Nephron progenitor cell (in vitro differentiated cells): ENCODE measurements around the gene HYAL4.
"Not testable (repeated sequence)": the region's sequence is repeated elsewhere in the genome, so short reads cannot be mapped to it uniquely, and the experiment has no call there.

Experiments used
- DNase-seq: peaks from one replicate; pipeline ENCODE4 v3.0.0; 2021
- H3K27ac Mint-ChIP-seq: 2 replicates; pipeline ENCODE4 v1.8.0; 2021; ENCODE audit warnings: mild to moderate bottlenecking, moderate library complexity, mixed read lengths
- H3K27me3 Mint-ChIP-seq: 2 replicates; pipeline ENCODE4 v1.8.0; 2021; ENCODE audit warnings: mild to moderate bottlenecking, low read depth, mixed read lengths; ENCODE audit not compliant: poor library complexity
- H3K36me3 Mint-ChIP-seq: 2 replicates; pipeline ENCODE4 v1.8.0; 2021; ENCODE audit warnings: low read depth, mixed read lengths
- H3K4me1 Mint-ChIP-seq: 2 replicates; pipeline ENCODE4 v1.8.0; 2021; ENCODE audit warnings: mixed read lengths
- H3K4me3 Mint-ChIP-seq: 2 replicates; pipeline ENCODE4 v1.8.0; 2021; ENCODE audit warnings: mild to moderate bottlenecking, moderate library complexity, mixed read lengths
- H3K9me3 Mint-ChIP-seq: 2 replicates; pipeline ENCODE4 v1.8.0; 2021; ENCODE audit warnings: mild to moderate bottlenecking, moderate library complexity, mixed read lengths
- CTCF ChIP-seq: fragments of 200-600 bp; sonication (generic); IDR thresholded peaks from 2 replicates; pipeline ENCODE4 v1.5.0; 2021; ENCODE audit warnings: antibody characterized with exemption

HYAL4 gene

DNA sequence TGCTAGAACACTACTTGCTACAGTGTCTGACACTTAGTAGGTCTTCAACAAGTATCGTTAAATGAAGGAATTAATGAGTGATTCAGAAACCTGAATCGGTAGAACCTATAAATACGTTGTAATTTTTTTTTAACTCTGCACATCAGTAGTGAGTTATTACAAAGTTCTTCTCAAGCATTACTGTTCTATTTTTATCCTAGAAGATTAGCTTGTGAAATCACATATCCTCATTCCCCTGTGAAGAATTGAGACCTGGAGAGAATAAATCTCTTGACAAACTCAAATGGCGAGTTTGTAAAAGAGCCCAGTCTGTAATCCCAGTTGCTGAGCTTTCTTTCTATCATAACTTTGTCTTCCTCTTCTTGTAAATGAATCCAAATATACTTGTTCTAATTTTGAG is 34.7 kb downstream of the HYAL4 start:
- Mint-ChIP-seq H3K9me3 (no peaks in the 10 kb centered on the region), H3K36me3 (no peaks in the 10 kb centered on the region), H3K4me3 (no peak overlapping the region), H3K27me3 (no peaks in the 10 kb centered on the region), H3K27ac (no peak overlapping the region), H3K4me1 (peaks cover under 1% of the 10 kb centered on the region)
- no peak for DNase-seq
- no peak for TF ChIP-seq CTCF

DNA sequence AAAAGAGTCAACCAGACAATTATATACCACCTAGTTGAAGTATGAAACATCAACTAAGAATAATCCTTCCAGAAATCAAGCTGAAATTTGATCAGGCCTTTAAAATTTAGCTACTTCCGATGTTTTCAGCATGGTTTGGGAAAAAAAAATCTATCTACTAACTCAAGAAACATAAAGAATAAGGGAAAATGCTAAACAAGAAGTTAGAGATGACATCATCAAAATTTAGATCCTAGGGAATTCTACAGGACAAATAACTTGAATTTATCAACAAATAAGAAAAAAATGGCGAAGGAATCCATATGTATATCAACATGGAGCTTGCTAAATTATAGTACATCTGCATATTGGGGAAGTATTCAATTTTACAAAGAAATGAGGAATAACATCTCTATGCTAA is 36.3 kb downstream of the HYAL4 start:
- H3K9me3 Mint-ChIP-seq = peaks cover 5% of the 10 kb centered on the region
- no peak overlapping the region for H3K27ac Mint-ChIP-seq
- peaks cover 4% of the 10 kb centered on the region for H3K4me1 Mint-ChIP-seq
- H3K36me3 Mint-ChIP-seq = no peaks in the 10 kb centered on the region
- H3K4me3 Mint-ChIP-seq = no peak overlapping the region
- no peaks in the 10 kb centered on the region for H3K27me3 Mint-ChIP-seq
- no peak for TF ChIP-seq CTCF
- no peak for DNase-seq

GRCh38 chr7:123883154-123883553 is 38.2 kb downstream of the HYAL4 start:
- H3K36me3 Mint-ChIP-seq = no peaks in the 10 kb centered on the region
- peaks cover 4% of the 10 kb centered on the region for H3K4me1 Mint-ChIP-seq
- peaks cover 8% of the 10 kb centered on the region for H3K9me3 Mint-ChIP-seq

GRCh38 chr7:123888192-123888591 is 43.2 kb downstream of the HYAL4 start:
- peaks cover 15% of the 10 kb centered on the region for H3K9me3 Mint-ChIP-seq
- H3K36me3 Mint-ChIP-seq = no peaks in the 10 kb centered on the region
- DNase-seq = no peak
- no peaks in the 10 kb centered on the region for H3K27me3 Mint-ChIP-seq
- peaks cover 4% of the 10 kb centered on the region for H3K4me1 Mint-ChIP-seq
- no peak overlapping the region for H3K4me3 Mint-ChIP-seq
- TF ChIP-seq CTCF = no peak
- no peak overlapping the region for H3K27ac Mint-ChIP-seq

More at GRCh38 chr7:123883154-123883553, 38.2 kb downstream of the HYAL4 start:
- Mint-ChIP-seq H3K27me3 (no peaks in the 10 kb centered on the region), H3K4me3 (no peak overlapping the region), H3K27ac (no peak overlapping the region)
- DNase-seq = no peak
- no peak for TF ChIP-seq CTCF

GRCh38 chr7:123894753-123895152 is 49.8 kb downstream of the HYAL4 start:
- H3K4me3 Mint-ChIP-seq, H3K27me3 Mint-ChIP-seq, H3K27ac Mint-ChIP-seq, DNase-seq, H3K4me1 Mint-ChIP-seq, H3K36me3 Mint-ChIP-seq: not testable (repeated sequence)
- H3K9me3 Mint-ChIP-seq = peaks cover 46% of the 10 kb centered on the region

DNA sequence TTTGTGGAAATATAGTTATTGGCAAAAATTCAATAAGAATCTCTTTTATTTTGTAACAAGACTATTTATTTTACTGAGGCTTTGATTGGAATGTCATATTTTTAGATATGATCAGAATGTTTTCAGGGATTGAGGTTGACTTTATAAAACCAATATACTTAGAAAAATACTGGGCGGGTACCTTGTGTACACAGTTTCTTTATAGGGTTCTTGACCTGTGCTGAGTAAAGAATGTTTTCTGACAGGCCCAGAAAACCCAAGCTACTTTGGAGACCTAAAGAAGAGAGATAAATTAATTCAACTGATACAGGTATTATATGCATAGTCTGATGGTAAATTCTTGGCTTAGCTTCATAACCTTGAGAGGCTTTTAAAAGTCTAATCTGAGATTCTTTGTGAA is 56.1 kb downstream of the HYAL4 start:
- H3K9me3 Mint-ChIP-seq = peaks cover 14% of the 10 kb centered on the region
- TF ChIP-seq CTCF = no peak

More for the DNA sequence above, 56.1 kb downstream of the HYAL4 start:
- Mint-ChIP-seq H3K27ac (no peak overlapping the region), H3K4me1 (no peaks in the 10 kb centered on the region), H3K27me3 (no peaks in the 10 kb centered on the region), H3K4me3 (no peak overlapping the region), H3K36me3 (no peaks in the 10 kb centered on the region)
- no peak for DNase-seq
